ENCODE measurements around the gene ATG16L2.

The ATG16L2 gene

DNA sequence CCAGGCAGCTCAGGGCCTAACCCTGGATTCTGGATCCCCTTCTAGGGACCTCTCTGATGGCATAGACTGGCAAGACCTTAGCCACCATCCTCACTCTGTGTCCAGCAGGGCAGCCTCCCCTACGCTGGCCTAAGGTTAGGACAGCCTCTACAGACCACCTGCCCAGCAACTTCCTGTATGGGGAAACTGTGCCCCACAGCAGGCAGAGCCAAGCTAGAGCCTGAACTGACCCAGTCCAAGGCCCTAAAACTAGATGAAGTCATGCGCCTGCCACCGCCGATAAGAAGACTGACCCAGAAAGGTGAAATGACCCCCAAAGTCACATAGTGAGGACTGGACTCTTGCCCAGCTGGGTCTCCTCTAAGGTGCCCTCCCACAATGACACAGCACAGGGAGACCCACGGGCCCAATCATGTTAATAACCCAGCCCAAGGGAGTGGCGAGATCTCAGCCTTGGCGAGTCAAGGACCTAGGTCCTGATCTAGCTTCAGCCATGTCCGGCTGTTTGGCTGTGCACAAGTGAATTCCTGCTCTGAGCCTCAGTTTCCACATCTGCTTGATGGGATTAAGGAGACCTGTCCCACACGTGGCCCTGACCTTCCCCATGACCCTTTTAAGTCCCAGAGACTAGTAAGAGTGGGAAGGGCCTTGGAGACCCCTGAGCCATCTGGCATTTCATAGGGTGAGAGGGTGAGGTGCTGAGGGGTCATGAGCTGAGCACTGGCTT is 37.9 kb upstream of the ATG16L2 start:
- peaks cover 8% of the 10 kb centered on the region for H3K27me3 ChIP-seq (ENCODE audit: insufficient read depth, insufficient read length)
- no peaks in the 10 kb centered on the region for H3K36me3 ChIP-seq (ENCODE audit: insufficient read depth, insufficient read length, low read length)
- TF ChIP-seq ZNF274 (IDR thresholded peaks at IDR 0.05; ENCODE audit: low read depth, low read length), result no peak
- no peak for TF ChIP-seq SUZ12 (IDR thresholded peaks at IDR 0.05; ENCODE audit: extremely low read depth, insufficient read depth, insufficient read length)
- no peak for TF ChIP-seq YY1 (IDR thresholded peaks at IDR 0.05; ENCODE audit: insufficient read depth, insufficient read length)

DNA sequence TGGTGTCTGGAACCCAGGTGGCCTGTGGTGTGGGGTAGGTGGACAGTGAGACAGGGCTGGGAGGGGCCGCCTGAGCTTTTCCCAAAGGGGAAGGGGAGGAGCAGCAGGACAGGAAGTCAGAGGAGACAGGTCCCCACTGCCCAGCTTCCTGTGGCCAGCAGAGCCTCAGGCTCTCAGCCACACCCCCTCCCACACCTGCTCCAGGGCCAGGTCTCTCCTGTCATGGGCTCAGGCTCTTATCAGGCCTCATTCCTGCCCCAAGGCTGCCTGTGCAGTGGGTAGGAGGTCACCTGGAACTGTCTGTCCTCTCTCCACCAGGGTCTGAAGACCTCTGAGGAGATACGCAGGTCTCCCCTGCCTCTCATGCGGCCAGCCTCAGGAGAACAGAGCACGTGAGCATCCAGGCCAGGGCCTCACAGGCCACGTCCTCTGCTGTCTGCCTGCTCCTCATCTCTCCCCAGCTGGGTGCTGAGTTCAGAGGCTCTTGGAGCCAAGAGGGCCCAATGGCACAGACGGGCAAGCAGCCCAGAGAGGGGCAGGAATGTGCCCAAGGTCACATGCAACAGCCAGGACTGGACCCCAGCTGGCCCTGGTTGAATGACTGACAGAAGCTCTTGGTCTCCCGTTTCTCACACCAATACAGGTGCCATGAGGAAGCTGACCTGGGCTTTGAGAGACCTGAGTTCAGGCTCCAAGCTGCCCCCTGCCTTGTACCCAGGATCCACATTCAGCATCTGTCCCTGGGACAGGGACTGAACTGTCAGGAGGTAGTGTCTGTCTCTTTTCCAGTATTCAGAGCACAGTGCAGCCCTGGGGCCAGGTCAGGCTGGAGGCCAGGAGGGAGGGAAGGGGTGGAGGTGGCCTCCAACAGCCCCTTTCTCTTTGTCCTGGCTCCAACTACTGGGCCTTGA is 37.1 kb upstream of the ATG16L2 start:
- no peaks in the 10 kb centered on the region for H3K36me3 ChIP-seq (ENCODE audit: insufficient read depth, insufficient read length, low read length)
- no peak for DNase-seq (ENCODE audit: low read depth, low spot score)
- H3K27me3 ChIP-seq (ENCODE audit: insufficient read depth, insufficient read length), result peaks cover 9% of the 10 kb centered on the region
- no peak overlapping the region for H3K4me3 ChIP-seq (ENCODE audit: insufficient read length, low read depth)
- no peaks in the 10 kb centered on the region for H3K9me3 ChIP-seq (ENCODE audit: insufficient read depth, low read length)
- TF ChIP-seq SUZ12 (IDR thresholded peaks at IDR 0.05; ENCODE audit: extremely low read depth, insufficient read depth, insufficient read length), result no peak
- no peak for TF ChIP-seq ZNF274 (IDR thresholded peaks at IDR 0.05; ENCODE audit: low read depth, low read length)
- no peak for TF ChIP-seq YY1 (IDR thresholded peaks at IDR 0.05; ENCODE audit: insufficient read depth, insufficient read length)
- H3K4me1 ChIP-seq (ENCODE audit: insufficient read depth, insufficient read length), result peaks cover 18% of the 10 kb centered on the region
- no peak overlapping the region for H3K9ac ChIP-seq (ENCODE audit: insufficient read length, low read depth)

More for the DNA sequence above, 37.9 kb upstream of the ATG16L2 start:
- Histone ChIP-seq H3K9me3 (ENCODE audit: insufficient read depth, low read length) (no peaks in the 10 kb centered on the region), H3K4me1 (ENCODE audit: insufficient read depth, insufficient read length) (peaks cover 23% of the 10 kb centered on the region), H3K4me3 (ENCODE audit: insufficient read length, low read depth) (no peak overlapping the region), H3K9ac (ENCODE audit: insufficient read length, low read depth) (no peak overlapping the region)
- no peak for DNase-seq (ENCODE audit: low read depth, low spot score)

GRCh38 chr11:72777755-72778278 is 36.4 kb upstream of the ATG16L2 start:
- Histone ChIP-seq H3K4me1 (ENCODE audit: insufficient read depth, insufficient read length) (peaks cover 23% of the 10 kb centered on the region), H3K27me3 (ENCODE audit: insufficient read depth, insufficient read length) (peaks cover 9% of the 10 kb centered on the region), H3K9me3 (ENCODE audit: insufficient read depth, low read length) (no peaks in the 10 kb centered on the region), H3K9ac (ENCODE audit: insufficient read length, low read depth) (no peak overlapping the region), H3K36me3 (ENCODE audit: insufficient read depth, insufficient read length, low read length) (no peaks in the 10 kb centered on the region), H3K4me3 (ENCODE audit: insufficient read length, low read depth) (no peak overlapping the region)
- TF ChIP-seq SUZ12 (IDR thresholded peaks at IDR 0.05; ENCODE audit: extremely low read depth, insufficient read depth, insufficient read length), result no peak
- no peak for TF ChIP-seq YY1 (IDR thresholded peaks at IDR 0.05; ENCODE audit: insufficient read depth, insufficient read length)
- TF ChIP-seq ZNF274 (IDR thresholded peaks at IDR 0.05; ENCODE audit: low read depth, low read length), result no peak
- no peak for DNase-seq (ENCODE audit: low read depth, low spot score)

DNA sequence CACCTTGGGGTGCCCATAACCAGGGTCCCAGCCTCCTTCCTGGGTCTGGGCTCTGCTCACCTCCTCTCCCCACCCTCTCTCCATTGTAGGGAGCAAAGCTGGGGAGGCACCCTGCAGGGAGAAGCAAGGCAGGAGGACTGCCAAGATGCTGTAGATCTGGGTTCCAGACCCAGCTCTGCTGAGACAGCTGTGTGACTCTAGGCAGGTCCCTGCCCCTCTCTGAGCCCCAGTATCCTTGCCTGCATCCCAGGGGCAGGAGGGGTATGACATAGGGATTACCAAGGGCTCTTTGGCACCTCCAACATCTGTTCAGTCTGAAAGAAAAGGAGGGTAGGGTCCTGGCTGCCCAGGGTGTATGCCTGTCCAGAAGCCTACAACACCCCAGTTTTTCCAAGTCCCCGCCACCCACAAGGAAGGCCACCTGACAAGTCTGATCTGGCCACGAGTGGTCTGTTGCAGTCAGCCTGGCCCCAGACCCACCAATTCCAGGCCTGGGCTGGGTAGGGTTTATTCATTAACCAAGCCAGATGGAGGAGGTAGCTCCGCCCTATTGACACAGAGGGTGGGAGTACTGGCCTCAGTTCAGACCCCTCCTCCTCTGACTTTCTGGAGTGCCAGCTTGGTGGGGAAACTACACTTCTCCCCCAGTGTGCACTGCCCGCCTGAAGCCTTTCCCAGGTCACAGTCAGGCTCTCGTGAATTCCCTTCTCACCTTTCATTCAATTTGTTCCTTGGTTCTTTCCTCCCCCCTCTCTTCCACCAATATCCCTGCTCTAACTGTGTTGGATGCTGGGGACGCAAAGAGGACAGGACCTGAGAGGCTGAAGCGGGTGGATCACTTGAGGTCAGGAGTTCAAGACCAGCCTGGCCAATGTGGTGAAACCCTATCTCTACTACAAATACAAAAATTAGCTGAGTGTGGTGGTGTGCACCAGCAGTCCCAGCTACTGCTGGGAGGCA is 35.4 kb upstream of the ATG16L2 start:
- H3K36me3 ChIP-seq (ENCODE audit: insufficient read depth, insufficient read length, low read length), result no peaks in the 10 kb centered on the region
- no peak overlapping the region for H3K4me3 ChIP-seq (ENCODE audit: insufficient read length, low read depth)
- no peak for TF ChIP-seq YY1 (IDR thresholded peaks at IDR 0.05; ENCODE audit: insufficient read depth, insufficient read length)
- TF ChIP-seq SUZ12 (IDR thresholded peaks at IDR 0.05; ENCODE audit: extremely low read depth, insufficient read depth, insufficient read length), result no peak
- no peak for TF ChIP-seq ZNF274 (IDR thresholded peaks at IDR 0.05; ENCODE audit: low read depth, low read length)
- H3K9ac ChIP-seq (ENCODE audit: insufficient read length, low read depth), result no peak overlapping the region
- peaks cover 9% of the 10 kb centered on the region for H3K27me3 ChIP-seq (ENCODE audit: insufficient read depth, insufficient read length)
- no peak for DNase-seq (ENCODE audit: low read depth, low spot score)
- H3K9me3 ChIP-seq (ENCODE audit: insufficient read depth, low read length), result no peaks in the 10 kb centered on the region
- peaks cover 19% of the 10 kb centered on the region for H3K4me1 ChIP-seq (ENCODE audit: insufficient read depth, insufficient read length)

GRCh38 chr11:72779495-72780128 is 34.6 kb upstream of the ATG16L2 start:
- Histone ChIP-seq H3K9me3 (ENCODE audit: insufficient read depth, low read length) (no peaks in the 10 kb centered on the region), H3K27me3 (ENCODE audit: insufficient read depth, insufficient read length) (peaks cover 9% of the 10 kb centered on the region), H3K36me3 (ENCODE audit: insufficient read depth, insufficient read length, low read length) (no peaks in the 10 kb centered on the region), H3K4me3 (ENCODE audit: insufficient read length, low read depth) (no peak overlapping the region), H3K4me1 (ENCODE audit: insufficient read depth, insufficient read length) (peaks cover 19% of the 10 kb centered on the region), H3K9ac (ENCODE audit: insufficient read length, low read depth) (no peak overlapping the region)
- DNase-seq (ENCODE audit: low read depth, low spot score), result no peak
- TF ChIP-seq SUZ12 (IDR thresholded peaks at IDR 0.05; ENCODE audit: extremely low read depth, insufficient read depth, insufficient read length), result no peak
- TF ChIP-seq ZNF274 (IDR thresholded peaks at IDR 0.05; ENCODE audit: low read depth, low read length), result no peak
- no peak for TF ChIP-seq YY1 (IDR thresholded peaks at IDR 0.05; ENCODE audit: insufficient read depth, insufficient read length)
